Testis (tissue), 3 donors: ENCODE results near the gene MTRF1. TPM values are rescaled to one million over a fixed set of nuclear protein-coding genes. Genes with fewer than 3 reads are reported as not detected.

Source experiments
- DNase-seq: peaks from one replicate; pipeline ENCODE4 v3.0.0-alpha.2; 2019
- H3K27ac ChIP-seq, 2 donors: fragments of 200-600 bp; sonication (generic); one replicate each; pipeline ENCODE4 v1.5.1; 2019
- H3K27me3 ChIP-seq: fragments of 200-600 bp; sonication (generic); one replicate; pipeline ENCODE4 v1.5.1; 2019
- H3K36me3 ChIP-seq: fragments of 200-600 bp; sonication (generic); one replicate; pipeline ENCODE4 v1.5.1; 2017; ENCODE audit warnings: low read depth; ENCODE audit errors: missing control alignments
- H3K4me1 ChIP-seq: fragments of 200-600 bp; sonication (generic); one replicate; pipeline ENCODE4 v1.5.1; 2019
- H3K4me3 ChIP-seq, 2 donors: fragments of 200-600 bp; sonication (generic); one replicate each; pipeline ENCODE4 v1.5.1; 2017 to 2019
- H3K9me3 ChIP-seq: fragments of 200-600 bp; sonication (generic); one replicate; pipeline ENCODE4 v1.5.1; 2017
- CTCF ChIP-seq, 3 experiments: fragments of 450-650 bp in 2 of 3; fragments of 200-600 bp in 1 of 3; sonication (generic) in 1 of 3; IDR thresholded peaks; one replicate each; pipeline ENCODE4 v1.5.1; 2016 to 2019; ENCODE audit warnings: antibody characterized with exemption in 3 of 3, mild to moderate bottlenecking in 2 of 3, moderate library complexity in 1 of 3
- POLR2A ChIP-seq: fragments of 450-650 bp; IDR thresholded peaks from one replicate; pipeline ENCODE4 v1.6.1; 2017; ENCODE audit warnings: antibody characterized with exemption, mild to moderate bottlenecking, moderate library complexity
- WGBS, 2 donors: methylation state at CpG; one replicate each; pipeline ENCODE4 v1.1.5; 2018; 5-methylcytosine and 5-hydroxymethylcytosine counted together
- intact Hi-C: fragments of 100-400 bp; cut with DNase I; formaldehyde crosslinking; loops from one replicate; pipeline ENCODE4 v1.15.1; 2023; ENCODE audit warnings: low total_unique reads
- polyA plus RNA-seq: library from polyadenylated mRNA; stranded (reverse); fragments of 350-450 nt; fragmentation: Illumina TruSeq; extraction: RNeasy Lipid Tissue Mini Kit (QIAGEN cat#74804); gene quantifications from one replicate; pipeline ENCODE4 v1.2.3, GENCODE V29; 2014; ENCODE audit warnings: low read depth, low replicate concordance; ENCODE audit not compliant: insufficient read depth
- total RNA-seq, 2 donors: library from RNA; depleted of rRNA; stranded (reverse); fragments of >200 nt; gene quantifications; one replicate each; pipeline ENCODE4 v1.2.3, GENCODE V29; 2016

MTRF1 gene
- total and polyA plus RNA-seq, 3 donors from 2014 or later: 20.3 to 32.8 (median 23.7) TPM

GRCh38 chr13:41199079-41199478 lies 64.3 kb downstream of the MTRF1 start:
- H3K36me3 ChIP-seq: no peaks in the 10 kb centered on the region
- no peaks in the 10 kb centered on the region for H3K27me3 ChIP-seq
- H3K4me3 ChIP-seq: no peak overlapping the region
- TF ChIP-seq CTCF (IDR thresholded peaks at IDR 0.05) (no peak), POLR2A (no peak)
- 86 to 94% methylated on average over 5 of the region's 5 CpGs for WGBS, 2 donors
- no peak overlapping the region for H3K27ac ChIP-seq
- intact Hi-C loops: no loop called here
- DNase-seq: no peak
- peaks cover 4% of the 10 kb centered on the region for H3K4me1 ChIP-seq
- no peaks in the 10 kb centered on the region for H3K9me3 ChIP-seq

- no peak overlapping the region for H3K27ac ChIP-seq
- WGBS, 2 donors: 76 to 78% methylated on average over 2 of the region's 2 CpGs
- intact Hi-C loops: no loop called here
- no peaks in the 10 kb centered on the region for H3K36me3 ChIP-seq
- TF ChIP-seq CTCF (IDR thresholded peaks at IDR 0.05): no peak
- no peak for TF ChIP-seq POLR2A
- H3K27me3 ChIP-seq: no peaks in the 10 kb centered on the region
- H3K4me1 ChIP-seq: no peaks in the 10 kb centered on the region
- no peak for DNase-seq
- no peak overlapping the region for H3K4me3 ChIP-seq
- no peaks in the 10 kb centered on the region for H3K9me3 ChIP-seq
Observed at GRCh38 chr13:41196620-41197019, 66.8 kb downstream of the MTRF1 start.

- intact Hi-C loops: no loop called here
- no peak for DNase-seq
Observed at GRCh38 chr13:41196011-41196410, 67.4 kb downstream of the MTRF1 start.

GRCh38 chr13:41193919-41194824 lies 69.2 kb downstream of the MTRF1 start, which contains the start of gene KBTBD7:
KBTBD7 (minus strand) TSS chr13:41194569; CDS start chr13:41194257, 312 bp downstream.
- TF ChIP-seq CTCF (IDR thresholded peaks at IDR 0.05) (peak in 1 of 3 experiments; percentile 27), POLR2A (no peak)
- intact Hi-C loops: no loop called here

More at GRCh38 chr13:41196011-41196410, 67.4 kb downstream of the MTRF1 start:
- H3K36me3 ChIP-seq: no peaks in the 10 kb centered on the region
- H3K4me3 ChIP-seq: no peak overlapping the region
- no peak for TF ChIP-seq CTCF (IDR thresholded peaks at IDR 0.05)
- no peak overlapping the region for H3K27ac ChIP-seq
- no peaks in the 10 kb centered on the region for H3K9me3 ChIP-seq
- H3K4me1 ChIP-seq: no peaks in the 10 kb centered on the region
- no peaks in the 10 kb centered on the region for H3K27me3 ChIP-seq

More at GRCh38 chr13:41193919-41194824, 69.2 kb downstream of the MTRF1 start, which contains the start of gene KBTBD7:
- peak within 1 kb of the TSS; percentile 67 to 81 for H3K4me3 ChIP-seq
- H3K27me3 ChIP-seq: no peaks in the 10 kb centered on the region
- H3K27ac ChIP-seq: peak within 1 kb of the TSS; percentile 71 to 88
- WGBS, 2 donors: 0 to 7% methylated on average over 42 to 63 of the region's 66 CpGs
- no peaks in the 10 kb centered on the region for H3K9me3 ChIP-seq
- peak; percentile 95 for DNase-seq
- no peaks in the 10 kb centered on the region for H3K4me1 ChIP-seq
- H3K36me3 ChIP-seq: no peaks in the 10 kb centered on the region
